ENCODE data around the gene PRH1.

DNA sequence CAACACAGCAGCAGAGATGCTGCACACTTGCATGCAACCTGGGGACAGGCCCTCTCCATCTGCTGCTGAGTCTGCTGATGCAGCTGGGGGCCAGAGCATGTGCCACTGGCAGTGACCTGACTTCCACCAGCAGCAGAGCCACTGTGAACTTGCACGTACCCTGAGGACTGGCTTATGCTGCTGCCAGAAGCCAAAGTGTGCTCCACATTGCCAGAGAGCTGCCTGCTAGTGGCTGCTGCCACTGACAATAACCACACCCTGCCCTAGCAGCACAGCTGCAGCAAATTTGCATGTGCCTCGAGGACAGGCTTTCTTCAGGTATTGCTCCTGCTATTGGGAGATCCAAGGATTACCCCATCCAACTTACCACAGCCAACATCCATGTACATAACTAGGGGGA is 30.3 kb downstream of the PRH1 start:
- TF ChIP-seq POLR2A (IDR thresholded peaks at IDR 0.05) (no peak), EP300 (IDR thresholded peaks at IDR 0.05) (no peak), POLR2AphosphoS5 (IDR thresholded peaks at IDR 0.05) (no peak)
- TF ChIP-seq, protein P1, sequence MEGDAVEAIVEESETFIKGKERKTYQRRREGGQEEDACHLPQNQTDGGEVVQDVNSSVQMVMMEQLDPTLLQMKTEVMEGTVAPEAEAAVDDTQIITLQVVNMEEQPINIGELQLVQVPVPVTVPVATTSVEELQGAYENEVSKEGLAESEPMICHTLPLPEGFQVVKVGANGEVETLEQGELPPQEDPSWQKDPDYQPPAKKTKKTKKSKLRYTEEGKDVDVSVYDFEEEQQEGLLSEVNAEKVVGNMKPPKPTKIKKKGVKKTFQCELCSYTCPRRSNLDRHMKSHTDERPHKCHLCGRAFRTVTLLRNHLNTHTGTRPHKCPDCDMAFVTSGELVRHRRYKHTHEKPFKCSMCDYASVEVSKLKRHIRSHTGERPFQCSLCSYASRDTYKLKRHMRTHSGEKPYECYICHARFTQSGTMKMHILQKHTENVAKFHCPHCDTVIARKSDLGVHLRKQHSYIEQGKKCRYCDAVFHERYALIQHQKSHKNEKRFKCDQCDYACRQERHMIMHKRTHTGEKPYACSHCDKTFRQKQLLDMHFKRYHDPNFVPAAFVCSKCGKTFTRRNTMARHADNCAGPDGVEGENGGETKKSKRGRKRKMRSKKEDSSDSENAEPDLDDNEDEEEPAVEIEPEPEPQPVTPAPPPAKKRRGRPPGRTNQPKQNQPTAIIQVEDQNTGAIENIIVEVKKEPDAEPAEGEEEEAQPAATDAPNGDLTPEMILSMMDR (IDR thresholded peaks at IDR 0.05) = no peak

All from stomach (tissue), 4 donors.